Osteoblast (primary cell): Measurements from ENCODE around the gene CTDSP2. TPM values are rescaled to one million over a fixed set of nuclear protein-coding genes. Genes with fewer than 3 reads are reported as not detected.

Experiments
- DNase-seq: peaks from one replicate; pipeline ENCODE4 v3.0.0; 2011; ENCODE audit warnings: low spot score, mixed read lengths; ENCODE audit not compliant: insufficient read length; ENCODE audit errors: missing footprints
- H2AFZ ChIP-seq: 2 replicates; pipeline ENCODE4 v1.6.0; 2011; ENCODE audit warnings: mild to moderate bottlenecking, low read length
- H3K27ac ChIP-seq: 2 replicates; pipeline ENCODE4 v1.5.1; 2011; ENCODE audit warnings: mild to moderate bottlenecking, low read depth, low read length, moderate library complexity
- H3K27me3 ChIP-seq: 2 replicates; pipeline ENCODE4 v1.6.0; 2012; ENCODE audit warnings: mild to moderate bottlenecking, control low read depth, inconsistent platforms, low read length, moderate library complexity; ENCODE audit not compliant: insufficient read depth
- H3K36me3 ChIP-seq: 2 replicates; pipeline ENCODE4 v1.5.1; 2011; ENCODE audit warnings: mild to moderate bottlenecking, low read length, control low read depth, moderate library complexity; ENCODE audit not compliant: insufficient read depth
- H3K4me1 ChIP-seq: 2 replicates; pipeline ENCODE4 v1.5.1; 2011; ENCODE audit warnings: mild to moderate bottlenecking, low read length, control low read depth, moderate library complexity; ENCODE audit not compliant: insufficient read depth
- H3K4me2 ChIP-seq: 2 replicates; pipeline ENCODE4 v1.6.0; 2011; ENCODE audit warnings: mild to moderate bottlenecking, low read length; ENCODE audit not compliant: insufficient read depth
- H3K4me3 ChIP-seq: fragments of 200-600 bp; sonication (generic); 3 replicates; pipeline ENCODE4 v1.5.1; 2012; ENCODE audit warnings: mild to moderate bottlenecking, low read length, inconsistent platforms; ENCODE audit not compliant: insufficient read depth
- H3K79me2 ChIP-seq: 2 replicates; pipeline ENCODE4 v1.6.0; 2012; ENCODE audit warnings: mild to moderate bottlenecking, low read length, control low read depth, inconsistent platforms; ENCODE audit not compliant: insufficient read depth
- H3K9me3 ChIP-seq: 2 replicates; pipeline ENCODE4 v1.5.1; 2011; ENCODE audit warnings: low read depth, low read length, control low read depth
- H4K20me1 ChIP-seq: 2 replicates; pipeline ENCODE4 v1.6.0; 2012; ENCODE audit warnings: mild to moderate bottlenecking, low read length, control low read depth; ENCODE audit not compliant: insufficient read depth
- total RNA-seq: library from RNA; depleted of rRNA; stranded (reverse); fragments of >200 nt; gene quantifications from 2 replicates; pipeline ENCODE4 v1.2.3, GENCODE V29; 2012
- TF ChIP-seq, protein P1 (sequence below): IDR thresholded peaks from 2 replicates; pipeline ENCODE4 v1.5.1; 2011; ENCODE audit warnings: mild to moderate bottlenecking, low read depth, low read length, moderate library complexity; ENCODE audit errors: extremely low read depth

CTDSP2 gene
- total RNA-seq, 1 donor: 116 TPM

DNA sequence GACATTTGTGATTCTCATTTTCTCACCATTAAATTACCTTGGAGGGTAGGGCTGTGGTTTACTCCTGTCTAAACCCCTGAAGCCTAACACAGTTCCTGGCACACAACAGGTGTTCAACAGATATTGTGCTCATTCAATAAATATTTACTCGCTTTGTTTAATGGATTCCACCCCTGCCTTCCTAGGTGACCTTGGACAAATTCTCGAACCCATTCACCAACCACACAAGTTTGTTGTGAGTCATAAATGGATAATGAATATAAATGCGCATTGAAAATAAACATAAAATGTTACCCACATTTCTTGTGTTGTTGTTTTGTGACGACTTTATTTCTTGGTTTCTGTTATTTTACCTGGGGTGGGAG lies 64.3 kb downstream of the CTDSP2 start:
- H3K4me2 ChIP-seq: peak overlapping the region; percentile 93
- H3K4me3 ChIP-seq: peak overlapping the region; percentile 99
- peak overlapping the region; percentile 96 for H2AFZ ChIP-seq
- H4K20me1 ChIP-seq: no peaks in the 10 kb centered on the region
- peaks cover 37% of the 10 kb centered on the region for H3K36me3 ChIP-seq
- H3K27ac ChIP-seq: no peak overlapping the region
- TF ChIP-seq, protein P1, sequence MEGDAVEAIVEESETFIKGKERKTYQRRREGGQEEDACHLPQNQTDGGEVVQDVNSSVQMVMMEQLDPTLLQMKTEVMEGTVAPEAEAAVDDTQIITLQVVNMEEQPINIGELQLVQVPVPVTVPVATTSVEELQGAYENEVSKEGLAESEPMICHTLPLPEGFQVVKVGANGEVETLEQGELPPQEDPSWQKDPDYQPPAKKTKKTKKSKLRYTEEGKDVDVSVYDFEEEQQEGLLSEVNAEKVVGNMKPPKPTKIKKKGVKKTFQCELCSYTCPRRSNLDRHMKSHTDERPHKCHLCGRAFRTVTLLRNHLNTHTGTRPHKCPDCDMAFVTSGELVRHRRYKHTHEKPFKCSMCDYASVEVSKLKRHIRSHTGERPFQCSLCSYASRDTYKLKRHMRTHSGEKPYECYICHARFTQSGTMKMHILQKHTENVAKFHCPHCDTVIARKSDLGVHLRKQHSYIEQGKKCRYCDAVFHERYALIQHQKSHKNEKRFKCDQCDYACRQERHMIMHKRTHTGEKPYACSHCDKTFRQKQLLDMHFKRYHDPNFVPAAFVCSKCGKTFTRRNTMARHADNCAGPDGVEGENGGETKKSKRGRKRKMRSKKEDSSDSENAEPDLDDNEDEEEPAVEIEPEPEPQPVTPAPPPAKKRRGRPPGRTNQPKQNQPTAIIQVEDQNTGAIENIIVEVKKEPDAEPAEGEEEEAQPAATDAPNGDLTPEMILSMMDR: no peak
- no peaks in the 10 kb centered on the region for H3K9me3 ChIP-seq
- no peaks in the 10 kb centered on the region for H3K27me3 ChIP-seq
- peaks cover 11% of the 10 kb centered on the region for H3K4me1 ChIP-seq
- H3K79me2 ChIP-seq: peaks cover 24% of the 10 kb centered on the region
- DNase-seq: no peak

DNA sequence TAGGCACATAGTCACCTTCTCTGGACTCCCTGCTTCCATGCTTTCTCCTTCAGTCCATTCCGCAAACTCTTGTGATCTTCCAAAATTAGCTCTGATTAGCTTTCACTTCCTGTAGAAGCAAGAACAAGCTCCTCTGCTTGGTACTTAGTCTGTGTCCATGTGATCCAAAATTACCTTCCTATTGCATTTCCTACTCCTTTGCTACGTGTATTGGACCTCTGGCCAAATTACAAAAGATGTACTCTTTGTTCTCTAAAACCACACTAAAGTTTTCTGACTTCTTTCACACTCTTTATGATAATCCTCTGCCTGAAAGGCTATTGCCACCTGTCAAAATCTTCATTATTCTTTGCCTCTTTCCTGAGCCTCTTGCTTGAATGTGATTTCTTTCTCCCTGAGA lies 64.7 kb downstream of the CTDSP2 start:
- TF ChIP-seq, protein P1: no peak
- no peaks in the 10 kb centered on the region for H3K27me3 ChIP-seq
- peaks cover 24% of the 10 kb centered on the region for H3K79me2 ChIP-seq
- no peaks in the 10 kb centered on the region for H3K9me3 ChIP-seq
- no peak overlapping the region for H3K4me3 ChIP-seq
- peaks cover 11% of the 10 kb centered on the region for H3K4me1 ChIP-seq
- peaks cover 32% of the 10 kb centered on the region for H3K36me3 ChIP-seq
- H3K4me2 ChIP-seq: no peak overlapping the region
- no peak overlapping the region for H2AFZ ChIP-seq
- H4K20me1 ChIP-seq: no peaks in the 10 kb centered on the region
- DNase-seq: no peak
- H3K27ac ChIP-seq: no peak overlapping the region

DNA sequence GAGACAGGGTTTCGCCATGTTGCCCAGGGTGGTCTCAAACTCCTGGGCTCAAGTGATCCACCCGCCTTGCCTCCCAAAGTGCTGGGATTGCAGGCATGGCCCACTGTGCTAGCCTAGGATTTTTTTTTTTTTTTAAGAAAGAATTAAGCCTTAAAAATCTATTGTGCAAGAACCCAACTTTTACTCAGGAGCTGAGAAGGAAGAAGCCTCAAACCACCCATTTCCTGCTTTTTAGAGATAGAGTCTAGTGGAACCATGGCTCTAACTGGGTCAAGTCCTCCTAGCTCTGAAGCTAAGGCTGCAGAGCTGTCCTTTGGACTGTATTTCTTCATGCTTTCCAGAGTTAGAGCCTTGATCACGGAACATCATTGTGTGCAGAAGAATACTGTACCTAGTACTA lies 65.3 kb downstream of the CTDSP2 start:
- TF ChIP-seq, protein P1: no peak
- Histone ChIP-seq H3K4me1 (peaks cover 11% of the 10 kb centered on the region), H3K79me2 (peaks cover 24% of the 10 kb centered on the region), H3K4me2 (no peak overlapping the region), H3K9me3 (no peaks in the 10 kb centered on the region), H3K4me3 (no peak overlapping the region), H2AFZ (no peak overlapping the region), H3K36me3 (peaks cover 27% of the 10 kb centered on the region), H3K27ac (no peak overlapping the region), H4K20me1 (no peaks in the 10 kb centered on the region), H3K27me3 (no peaks in the 10 kb centered on the region)
- no peak for DNase-seq

DNA sequence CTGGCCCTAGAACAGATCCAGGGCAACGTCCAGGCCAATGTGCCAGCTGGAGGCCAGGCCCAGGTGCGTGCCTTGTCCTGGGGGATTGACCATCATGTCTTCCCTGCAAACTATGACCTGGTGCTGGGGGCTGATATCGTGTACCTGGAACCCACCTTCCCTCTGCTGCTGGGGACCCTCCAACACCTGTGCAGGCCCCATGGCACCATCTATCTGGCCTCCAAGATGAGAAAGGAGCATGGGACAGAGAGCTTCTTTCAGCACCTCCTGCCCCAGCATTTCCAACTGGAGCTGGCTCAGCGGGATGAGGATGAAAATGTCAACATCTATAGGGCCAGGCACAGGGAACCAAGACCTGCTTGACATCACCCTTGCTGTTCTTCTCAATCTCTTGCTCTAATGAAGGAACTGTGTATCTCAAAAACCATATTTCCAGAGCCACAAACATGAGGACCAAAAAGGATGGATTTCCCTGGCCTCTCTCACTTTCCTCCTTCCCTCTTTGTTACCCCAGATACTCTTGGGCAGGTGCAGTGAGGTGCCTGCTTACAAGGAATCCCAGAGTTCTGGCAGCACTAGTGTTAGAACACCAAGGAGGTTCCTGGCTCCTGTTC lies 66.1 kb downstream of the CTDSP2 start:
- H3K27me3 ChIP-seq: no peaks in the 10 kb centered on the region
- peaks cover 11% of the 10 kb centered on the region for H3K4me1 ChIP-seq
- no peak overlapping the region for H3K4me3 ChIP-seq
- peaks cover 18% of the 10 kb centered on the region for H3K36me3 ChIP-seq
- no peak for DNase-seq
- H3K79me2 ChIP-seq: peaks cover 21% of the 10 kb centered on the region
- no peak overlapping the region for H2AFZ ChIP-seq
- no peaks in the 10 kb centered on the region for H3K9me3 ChIP-seq
- H3K27ac ChIP-seq: no peak overlapping the region
- no peak overlapping the region for H3K4me2 ChIP-seq
- no peaks in the 10 kb centered on the region for H4K20me1 ChIP-seq
- TF ChIP-seq, protein P1: no peak
